Liver (tissue), 9 donors: ENCODE data around the gene CACNG3. TPM values are rescaled to one million over a fixed set of nuclear protein-coding genes. Genes with fewer than 3 reads are reported as not detected.

Experiments
- DNase-seq: peaks from one replicate; pipeline ENCODE4 v3.0.0-alpha.2; 2017; ENCODE audit warnings: low spot score
- H3K27ac ChIP-seq, 2 donors: one replicate each; pipeline ENCODE4 v1.7.0; 2013; ENCODE audit warnings: inconsistent platforms in 2 of 2, low read length in 2 of 2, control low read depth in 1 of 2, low read depth in 1 of 2, mild to moderate bottlenecking in 1 of 2
- H3K27me3 ChIP-seq, 4 donors: one replicate each; pipeline versions ENCODE4 v1.6.1 to v1.7.0; 2013; ENCODE audit warnings: low read length in 3 of 4, inconsistent platforms in 1 of 4, mild to moderate bottlenecking in 1 of 4, moderate library complexity in 1 of 4; ENCODE audit not compliant: control insufficient read depth in 4 of 4, insufficient read depth in 4 of 4
- H3K36me3 ChIP-seq, 4 donors: one replicate each; pipeline versions ENCODE4 v1.6.1 to v1.7.0; 2013; ENCODE audit warnings: low read length in 3 of 4, mild to moderate bottlenecking in 3 of 4, low read depth in 1 of 4, moderate library complexity in 1 of 4; ENCODE audit not compliant: control insufficient read depth in 4 of 4, insufficient read depth in 3 of 4
- H3K4me1 ChIP-seq, 4 donors: one replicate each; pipeline versions ENCODE4 v1.6.1 to v1.7.0; 2013; ENCODE audit warnings: low read length in 3 of 4, mild to moderate bottlenecking in 3 of 4, moderate library complexity in 1 of 4; ENCODE audit not compliant: control insufficient read depth in 4 of 4, insufficient read depth in 4 of 4
- H3K4me3 ChIP-seq, 3 donors: one replicate each; pipeline versions ENCODE4 v1.6.1 to v1.7.0; 2013; ENCODE audit warnings: low read length in 3 of 3, control low read depth in 1 of 3, low read depth in 1 of 3, mild to moderate bottlenecking in 1 of 3
- H3K9ac ChIP-seq, 2 donors: one replicate each; pipeline ENCODE4 v1.7.0; 2013; ENCODE audit warnings: low read length in 2 of 2, mild to moderate bottlenecking in 2 of 2, moderate library complexity in 2 of 2, control low read depth in 1 of 2, low read depth in 1 of 2
- H3K9me3 ChIP-seq, 4 donors: one replicate each; pipeline versions ENCODE4 v1.6.1 to v1.7.0; 2013; ENCODE audit warnings: low read length in 3 of 4; ENCODE audit not compliant: control insufficient read depth in 4 of 4
- EGR1 ChIP-seq, 2 donors: IDR thresholded peaks; 2 replicates each; pipeline ENCODE4 v1.6.1; 2016 to 2018; ENCODE audit warnings: antibody characterized with exemption in 2 of 2, low read depth in 2 of 2
- FOXA2 ChIP-seq: IDR thresholded peaks from 2 replicates; pipeline ENCODE4 v1.6.1; 2016; ENCODE audit warnings: antibody characterized with exemption
- GABPA ChIP-seq, 2 donors: IDR thresholded peaks in 1 of 2; conservative IDR thresholded peaks in 1 of 2; 2 replicates each; pipeline ENCODE4 v1.6.1; 2016; ENCODE audit warnings: antibody characterized with exemption in 2 of 2, mild to moderate bottlenecking in 1 of 2, moderate library complexity in 1 of 2
- HNF4A ChIP-seq, 2 donors: conservative IDR thresholded peaks; 2 replicates each; pipeline ENCODE4 v1.6.1; 2016; ENCODE audit warnings: antibody characterized with exemption in 2 of 2, mild to moderate bottlenecking in 2 of 2
- HNF4G ChIP-seq: IDR thresholded peaks from 2 replicates; pipeline ENCODE4 v1.6.1; 2016; ENCODE audit warnings: antibody characterized with exemption
- JUND ChIP-seq, 2 donors: IDR thresholded peaks; 2 replicates each; pipeline ENCODE4 v1.6.1; 2016; ENCODE audit warnings: antibody characterized with exemption in 2 of 2
- NR2F2 ChIP-seq: IDR thresholded peaks from 2 replicates; pipeline ENCODE4 v1.6.1; 2016; ENCODE audit warnings: antibody characterized with exemption
- RAD21 ChIP-seq, 2 donors: IDR thresholded peaks; 2 replicates each; pipeline ENCODE4 v1.6.1; 2016; ENCODE audit warnings: antibody characterized with exemption in 2 of 2, mild to moderate bottlenecking in 2 of 2
- REST ChIP-seq: IDR thresholded peaks from 2 replicates; pipeline ENCODE4 v1.6.1; 2016; ENCODE audit warnings: antibody characterized with exemption, mild to moderate bottlenecking
- RXRA ChIP-seq, 2 donors: IDR thresholded peaks; 2 replicates each; pipeline ENCODE4 v1.6.1; 2017 to 2018; ENCODE audit warnings: antibody characterized with exemption in 2 of 2, mild to moderate bottlenecking in 1 of 2
- SP1 ChIP-seq: IDR thresholded peaks from 2 replicates; pipeline ENCODE4 v1.6.1; 2018; ENCODE audit warnings: antibody characterized with exemption, mild to moderate bottlenecking
- TAF1 ChIP-seq: conservative IDR thresholded peaks from 2 replicates; pipeline ENCODE4 v1.6.1; 2016; ENCODE audit warnings: antibody characterized with exemption, mild to moderate bottlenecking
- YY1 ChIP-seq: IDR thresholded peaks from 2 replicates; pipeline ENCODE4 v1.6.1; 2016; ENCODE audit warnings: antibody characterized with exemption, mild to moderate bottlenecking
- ZBTB33 ChIP-seq: IDR thresholded peaks from 2 replicates; pipeline ENCODE4 v1.6.1; 2016; ENCODE audit warnings: antibody characterized with exemption
- WGBS: extraction: QIAGEN DNeasy Blood & Tissue Kit; methylation state at CpG from one replicate; pipeline ENCODE4 v1.1.7; 2013; 5-methylcytosine and 5-hydroxymethylcytosine counted together
- polyA plus RNA-seq, 2 donors: library from polyadenylated mRNA; stranded (reverse) in 1 of 2; unstranded in 1 of 2; fragments of 200-250 nt in 1 of 2; fragments of >200 nt in 1 of 2; fragmentation: Nextera tagmentation in 1 of 2; extraction: Ambion mirVana in 1 of 2; gene quantifications; one replicate each; pipeline versions ENCODE4 v1.2.1 to v1.2.3, GENCODE V29; 2013 to 2015
- total RNA-seq, 2 donors: library from RNA; depleted of rRNA; stranded (reverse); fragments of >200 nt; gene quantifications; one replicate each; pipeline ENCODE4 v1.2.3, GENCODE V29; 2014
- TF ChIP-seq, protein P1 (sequence below): fragments of 150-350 bp; IDR thresholded peaks from 2 replicates; pipeline ENCODE4 v1.5.1; 2017; ENCODE audit warnings: improper control_type of control experiment, low read depth, low read length; ENCODE audit not compliant: missing input control
- TF ChIP-seq, protein P2 (sequence below): IDR thresholded peaks from 2 replicates; pipeline ENCODE4 v1.6.1; 2016; ENCODE audit warnings: antibody characterized with exemption
- TF ChIP-seq, protein P3 (sequence below): IDR thresholded peaks from 2 replicates; pipeline ENCODE4 v1.6.1; 2016; ENCODE audit warnings: antibody characterized with exemption
- donor health status: healthy.
- donor health status: healthy.
- donor health status: healthy.
- donor health status: healthy.
- donor health status: healthy.

Gene CACNG3
- total and polyA plus RNA-seq, 4 donors = not detected

DNA sequence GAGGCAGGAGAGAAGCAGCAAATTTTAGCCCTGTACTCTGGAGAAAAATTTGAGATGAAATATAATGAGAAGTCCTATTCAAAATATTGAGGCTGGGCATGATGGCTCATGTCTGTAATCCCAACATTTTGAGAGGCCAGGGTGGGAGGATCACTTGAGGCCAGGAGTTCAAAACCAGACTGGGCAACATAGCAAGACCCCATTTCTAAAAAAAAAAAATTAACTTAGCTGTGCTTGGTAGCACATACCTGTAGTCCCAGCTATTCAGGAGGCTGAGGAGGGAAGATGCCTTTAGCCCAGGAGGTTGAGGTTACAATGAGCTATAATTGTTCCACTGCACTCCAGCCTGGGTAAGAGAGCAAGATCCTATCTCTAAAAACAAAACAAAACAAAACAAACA, 103.4 kb downstream of the CACNG3 start:
- TF ChIP-seq EGR1 (IDR thresholded peaks at IDR 0.05; ENCODE audit: low read depth in 2 of 2) = no peak
- no peak for TF ChIP-seq HNF4A (conservative IDR thresholded peaks at IDR 0.05)
- TF ChIP-seq, protein P1, sequence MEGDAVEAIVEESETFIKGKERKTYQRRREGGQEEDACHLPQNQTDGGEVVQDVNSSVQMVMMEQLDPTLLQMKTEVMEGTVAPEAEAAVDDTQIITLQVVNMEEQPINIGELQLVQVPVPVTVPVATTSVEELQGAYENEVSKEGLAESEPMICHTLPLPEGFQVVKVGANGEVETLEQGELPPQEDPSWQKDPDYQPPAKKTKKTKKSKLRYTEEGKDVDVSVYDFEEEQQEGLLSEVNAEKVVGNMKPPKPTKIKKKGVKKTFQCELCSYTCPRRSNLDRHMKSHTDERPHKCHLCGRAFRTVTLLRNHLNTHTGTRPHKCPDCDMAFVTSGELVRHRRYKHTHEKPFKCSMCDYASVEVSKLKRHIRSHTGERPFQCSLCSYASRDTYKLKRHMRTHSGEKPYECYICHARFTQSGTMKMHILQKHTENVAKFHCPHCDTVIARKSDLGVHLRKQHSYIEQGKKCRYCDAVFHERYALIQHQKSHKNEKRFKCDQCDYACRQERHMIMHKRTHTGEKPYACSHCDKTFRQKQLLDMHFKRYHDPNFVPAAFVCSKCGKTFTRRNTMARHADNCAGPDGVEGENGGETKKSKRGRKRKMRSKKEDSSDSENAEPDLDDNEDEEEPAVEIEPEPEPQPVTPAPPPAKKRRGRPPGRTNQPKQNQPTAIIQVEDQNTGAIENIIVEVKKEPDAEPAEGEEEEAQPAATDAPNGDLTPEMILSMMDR = no peak
- no peak for TF ChIP-seq JUND (IDR thresholded peaks at IDR 0.05)
- no peak for TF ChIP-seq GABPA (IDR thresholded peaks at IDR 0.05 in 1 of 2, conservative IDR thresholded peaks at IDR 0.05 in 1 of 2)
- TF ChIP-seq RAD21 (IDR thresholded peaks at IDR 0.05) = no peak
- TF ChIP-seq YY1 = no peak
- TF ChIP-seq, protein P2, sequence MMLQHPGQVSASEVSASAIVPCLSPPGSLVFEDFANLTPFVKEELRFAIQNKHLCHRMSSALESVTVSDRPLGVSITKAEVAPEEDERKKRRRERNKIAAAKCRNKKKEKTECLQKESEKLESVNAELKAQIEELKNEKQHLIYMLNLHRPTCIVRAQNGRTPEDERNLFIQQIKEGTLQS = no peak
- TF ChIP-seq HNF4G = no peak
- TF ChIP-seq FOXA2 = no peak
- TF ChIP-seq ZBTB33 = no peak
- TF ChIP-seq SP1 = no peak
- TF ChIP-seq, protein P3, sequence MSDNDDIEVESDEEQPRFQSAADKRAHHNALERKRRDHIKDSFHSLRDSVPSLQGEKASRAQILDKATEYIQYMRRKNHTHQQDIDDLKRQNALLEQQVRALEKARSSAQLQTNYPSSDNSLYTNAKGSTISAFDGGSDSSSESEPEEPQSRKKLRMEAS = no peak
- no peak for TF ChIP-seq TAF1
- Histone ChIP-seq H3K27ac (no peak overlapping the region), H3K36me3 (no peaks in the 10 kb centered on the region), H3K9ac (no peak overlapping the region), H3K4me3 (no peak overlapping the region), H3K9me3 (no peaks in the 10 kb centered on the region), H3K27me3 (peaks cover 0 to 8% (median 0%) of the 10 kb centered on the region in 4 donors), H3K4me1 (no peaks in the 10 kb centered on the region)
- no peak for DNase-seq

- 69% methylated on average over 4 of the region's 4 CpGs for WGBS
Measured at GRCh38 chr16:24360936-24361335, 104.8 kb downstream of the CACNG3 start.

More at GRCh38 chr16:24360936-24361335, 104.8 kb downstream of the CACNG3 start:
- no peaks in the 10 kb centered on the region for H3K36me3 ChIP-seq
- H3K27ac ChIP-seq = no peak overlapping the region
- no peak overlapping the region for H3K9ac ChIP-seq
- peaks cover 0 to 6% (median 0%) of the 10 kb centered on the region in 4 donors for H3K27me3 ChIP-seq
- TF ChIP-seq NR2F2 (no peak), RXRA (IDR thresholded peaks at IDR 0.05) (no peak), HNF4A (conservative IDR thresholded peaks at IDR 0.05) (no peak), REST (no peak), ZBTB33 (no peak), RAD21 (IDR thresholded peaks at IDR 0.05) (no peak), HNF4G (no peak)
- TF ChIP-seq, protein P2 = no peak
- H3K4me1 ChIP-seq = no peaks in the 10 kb centered on the region
- H3K4me3 ChIP-seq = no peak overlapping the region
- no peaks in the 10 kb centered on the region for H3K9me3 ChIP-seq
- no peak for DNase-seq
